Activated CD4-positive, alpha-beta T cell treated with anti-CD3 and anti-CD28 coated beads, Interleukin-2, Interleukin-4, amounts not matched to agents 100 ng/mL and 50 ng/mL, durations not matched to agents 16 hours and 8 hours (primary cell): Measurements from ENCODE around the gene FCGR2B.
"Not testable (repeated sequence)": the region's sequence is repeated elsewhere in the genome, so short reads cannot be mapped to it uniquely, and the experiment has no call there.

Source experiments
- DNase-seq: peaks from one replicate; pipeline ENCODE4 v3.0.0-alpha.2; 2020; ENCODE audit warnings: low spot score

The FCGR2B gene

GRCh38 chr1:161647507-161648360 lies 15.2 kb upstream of the FCGR2B start:
- DNase-seq, result peak; percentile 25

DNA sequence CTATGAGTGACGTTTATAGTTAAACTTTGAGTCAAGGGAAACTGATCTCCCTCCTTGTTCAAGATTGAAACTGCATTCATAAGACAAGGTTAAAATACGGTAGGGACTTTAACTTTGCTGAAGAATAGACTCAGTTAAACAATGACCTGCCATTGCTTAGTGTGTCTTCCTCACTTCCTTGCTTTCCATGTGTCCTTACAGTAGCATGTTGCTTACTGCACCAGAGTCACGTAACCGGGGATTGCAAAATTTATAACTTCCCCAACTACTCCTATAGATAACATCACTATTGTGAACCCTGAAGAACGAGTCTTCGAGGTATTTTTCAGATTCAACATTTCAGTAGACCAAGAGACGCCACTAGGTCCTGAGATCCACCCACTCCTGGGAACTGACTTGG lies 9.4 kb upstream of the FCGR2B start:
- not testable (repeated sequence) for DNase-seq

- DNase-seq, result not testable (repeated sequence)
Observed at GRCh38 chr1:161653971-161654370, 9.0 kb upstream of the FCGR2B start.

DNA sequence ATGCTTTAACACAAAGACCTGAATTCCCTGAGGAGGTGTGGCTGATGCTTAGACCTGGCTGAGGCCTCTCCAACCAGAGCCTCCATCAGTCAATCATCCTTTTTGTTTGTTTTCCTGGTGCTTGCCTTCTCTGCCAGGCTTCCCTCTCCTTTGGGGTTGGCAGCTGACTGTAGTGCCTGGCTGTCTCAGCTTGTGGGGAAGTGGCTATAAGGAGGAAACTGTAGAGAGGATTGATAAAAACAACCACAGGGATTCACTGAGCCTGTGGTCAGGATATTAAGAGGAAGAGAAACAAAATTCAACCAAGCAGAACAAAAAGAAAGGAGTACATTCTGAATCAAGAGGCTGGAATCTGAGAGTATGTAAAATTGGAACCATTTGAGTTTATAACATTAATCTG lies 4.4 kb upstream of the FCGR2B start:
- not testable (repeated sequence) for DNase-seq

GRCh38 chr1:161661660-161662311 lies 1.2 kb upstream of the FCGR2B start:
- DNase-seq, result not testable (repeated sequence)

DNA sequence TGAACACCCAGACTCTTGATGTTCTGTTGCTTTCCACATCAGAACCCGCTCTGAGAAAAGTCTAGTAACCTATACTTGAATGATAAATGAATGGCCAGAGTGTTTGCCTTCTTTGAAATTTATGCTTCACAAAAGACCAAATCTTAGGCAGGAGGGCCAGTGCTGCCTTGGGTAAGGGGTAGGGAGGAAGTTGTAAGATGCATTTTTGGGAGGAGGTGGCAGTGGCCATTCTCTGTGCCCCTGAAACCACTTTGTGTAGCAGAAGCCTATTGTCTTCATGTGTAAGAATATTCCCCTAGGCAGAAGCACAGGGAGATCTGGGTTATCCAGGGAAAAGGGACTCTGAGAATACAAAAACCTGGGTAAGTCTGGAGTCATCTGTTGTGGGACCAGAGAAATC lies 626 bp downstream of the FCGR2B start:
- not testable (repeated sequence) for DNase-seq

DNA sequence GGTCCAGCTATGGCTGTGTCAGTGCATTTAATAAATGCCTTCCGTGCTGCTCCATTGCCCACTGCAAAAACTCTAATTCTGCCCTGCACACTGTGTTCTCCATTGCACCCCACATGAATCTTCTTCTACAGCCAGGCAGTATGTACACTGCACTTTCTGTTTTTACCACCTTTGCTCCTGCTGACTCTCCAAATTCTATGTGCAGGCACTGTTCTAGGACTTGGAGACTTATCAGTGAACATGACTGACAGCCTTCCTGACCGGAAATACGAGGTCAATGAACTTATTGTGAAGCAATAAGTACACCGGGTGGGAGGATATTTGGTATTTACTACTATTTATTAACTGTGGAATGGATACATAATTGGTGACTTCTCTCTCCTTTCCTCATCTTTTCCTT lies 1.7 kb downstream of the FCGR2B start:
- not testable (repeated sequence) for DNase-seq

DNA sequence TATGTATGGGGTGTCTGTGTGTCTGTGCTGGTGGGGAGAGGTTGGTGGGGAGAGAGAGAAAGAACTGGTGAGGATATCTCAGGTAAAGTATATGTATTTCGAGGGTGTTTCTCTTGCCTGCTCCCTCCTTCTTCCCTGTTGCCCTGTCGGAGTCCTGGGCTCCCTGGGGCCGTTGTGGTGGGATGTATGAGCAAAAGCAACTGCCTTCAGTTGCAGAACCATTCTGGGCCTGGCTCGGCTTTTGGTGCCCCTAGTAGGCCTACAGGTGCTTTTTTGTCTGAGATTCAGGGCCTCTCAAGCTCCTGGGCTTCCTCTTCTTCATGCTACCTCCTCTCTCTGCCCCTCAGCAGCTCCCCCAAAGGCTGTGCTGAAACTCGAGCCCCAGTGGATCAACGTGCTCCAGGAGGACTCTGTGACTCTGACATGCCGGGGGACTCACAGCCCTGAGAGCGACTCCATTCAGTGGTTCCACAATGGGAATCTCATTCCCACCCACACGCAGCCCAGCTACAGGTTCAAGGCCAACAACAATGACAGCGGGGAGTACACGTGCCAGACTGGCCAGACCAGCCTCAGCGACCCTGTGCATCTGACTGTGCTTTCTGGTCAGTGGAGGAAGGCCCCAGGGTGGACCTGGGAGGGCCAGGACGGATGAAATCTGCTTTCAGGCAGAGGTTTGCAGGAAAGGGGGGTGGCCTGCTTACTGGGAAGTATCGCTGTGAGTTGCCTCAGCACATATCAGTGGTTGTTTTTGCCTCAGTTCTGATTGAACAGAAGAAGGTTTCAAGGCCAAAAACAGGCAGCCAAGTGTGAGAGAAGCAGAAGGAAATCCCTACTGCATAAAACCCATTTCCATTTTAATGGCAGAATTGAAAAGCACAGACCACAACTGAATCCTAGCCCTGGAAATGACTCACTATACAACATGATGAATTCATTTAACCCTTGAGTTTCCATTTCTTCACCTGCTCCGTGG lies 8.4 kb downstream of the FCGR2B start:
- DNase-seq, result peak; percentile 23

GRCh38 chr1:161673437-161673836 lies 10.5 kb downstream of the FCGR2B start:
- not testable (repeated sequence) for DNase-seq

- DNase-seq, result not testable (repeated sequence)
Observed at GRCh38 chr1:161674447-161674846, 11.5 kb downstream of the FCGR2B start.

GRCh38 chr1:161674908-161675307 lies 12.0 kb downstream of the FCGR2B start:
- not testable (repeated sequence) for DNase-seq

- no peak for DNase-seq
Observed at GRCh38 chr1:161676441-161676840, 13.5 kb downstream of the FCGR2B start.

DNA sequence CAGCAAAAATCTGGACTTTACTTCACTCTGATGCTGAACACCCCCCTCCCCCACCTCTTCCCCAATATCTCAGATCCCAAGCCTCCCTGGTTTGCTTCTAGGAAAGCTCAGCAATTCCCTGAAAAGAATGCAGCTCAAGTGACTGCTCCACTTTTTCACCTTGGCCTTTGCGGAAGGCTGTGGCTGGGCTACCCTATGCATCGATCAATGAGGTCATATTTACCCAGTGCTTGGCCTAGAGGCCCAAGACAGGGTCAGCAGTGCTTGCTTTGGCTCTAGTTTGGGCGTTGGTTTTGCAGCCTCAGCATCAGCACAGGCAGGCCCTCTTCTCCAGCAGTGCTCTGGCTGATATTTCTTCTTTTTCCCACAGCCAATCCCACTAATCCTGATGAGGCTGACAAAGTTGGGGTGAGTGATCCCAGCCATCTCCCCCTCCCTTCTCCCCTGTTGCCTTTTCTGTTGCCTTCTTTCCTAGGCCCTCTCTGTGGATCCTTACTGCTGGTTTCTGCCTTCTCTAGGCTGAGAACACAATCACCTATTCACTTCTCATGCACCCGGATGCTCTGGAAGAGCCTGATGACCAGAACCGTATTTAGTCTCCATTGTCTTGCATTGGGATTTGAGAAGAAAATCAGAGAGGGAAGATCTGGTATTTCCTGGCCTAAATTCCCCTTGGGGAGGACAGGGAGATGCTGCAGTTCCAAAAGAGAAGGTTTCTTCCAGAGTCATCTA lies 14.2 kb downstream of the FCGR2B start:
- no peak for DNase-seq

DNA sequence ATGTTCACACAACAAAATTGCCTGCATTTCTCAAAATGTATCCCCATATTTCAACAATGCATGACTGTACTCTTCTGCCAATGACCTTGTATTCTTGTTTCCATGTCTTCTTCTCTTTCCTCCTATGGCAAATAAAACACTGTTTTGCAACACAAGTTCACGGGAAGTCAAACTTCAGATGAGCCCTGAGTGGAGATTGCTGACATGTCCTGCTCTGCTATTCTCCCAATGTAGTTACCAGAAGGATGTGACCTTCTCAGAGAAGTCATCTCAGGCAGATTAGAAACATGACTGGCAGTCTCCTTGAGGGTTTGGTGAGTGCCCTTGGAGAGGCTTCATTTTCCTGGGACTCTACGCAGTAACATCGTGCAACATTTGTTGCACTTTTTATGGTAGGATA lies 15.6 kb downstream of the FCGR2B start:
- DNase-seq, result no peak

GRCh38 chr1:161681879-161682278 lies 18.9 kb downstream of the FCGR2B start:
- DNase-seq, result no peak

GRCh38 chr1:161688946-161689345 lies 26.0 kb downstream of the FCGR2B start:
- DNase-seq, result no peak

- no peak for DNase-seq
Observed at GRCh38 chr1:161691846-161692245, 28.9 kb downstream of the FCGR2B start.

- not testable (repeated sequence) for DNase-seq
Observed at GRCh38 chr1:161693020-161693712, 30.2 kb downstream of the FCGR2B start.

DNA sequence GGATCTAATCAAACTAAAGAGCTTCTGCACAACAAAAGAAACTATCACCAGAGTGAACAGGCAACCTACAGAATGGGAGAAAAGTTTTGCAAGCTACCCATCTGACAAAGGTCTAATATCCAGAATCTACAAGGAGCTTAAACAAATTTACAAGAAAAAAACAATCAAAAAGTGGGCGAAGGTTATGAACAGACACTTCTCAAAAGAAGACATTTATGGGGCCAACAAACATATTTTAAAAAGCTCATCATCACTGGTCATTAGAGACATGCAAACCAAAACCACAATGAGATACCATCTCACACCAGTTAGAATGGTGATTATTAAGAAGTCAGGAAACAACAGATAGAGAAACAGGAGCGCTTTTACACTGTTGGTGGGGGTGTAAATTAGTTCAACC lies 35.4 kb downstream of the FCGR2B start:
- DNase-seq, result not testable (repeated sequence)

DNA sequence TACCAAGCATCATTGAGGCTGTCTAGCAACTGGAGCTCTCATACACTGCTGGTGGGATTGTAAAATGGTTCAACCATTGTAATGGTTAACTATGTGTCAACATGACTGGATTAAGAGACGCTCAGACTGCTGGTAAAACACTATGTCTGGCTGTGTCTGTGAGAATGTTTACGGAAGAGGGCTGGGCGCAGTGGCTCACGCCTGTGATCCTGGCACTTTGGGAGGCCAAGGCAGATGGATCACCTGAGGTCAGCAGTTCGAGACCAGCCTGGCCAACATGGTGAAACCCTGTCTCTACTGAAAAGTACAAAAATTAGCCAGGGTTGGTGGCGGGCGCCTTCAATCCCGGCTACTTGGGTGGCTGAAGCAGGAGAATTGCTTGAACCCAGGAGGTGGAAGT lies 39.3 kb downstream of the FCGR2B start:
- DNase-seq, result no peak

DNA sequence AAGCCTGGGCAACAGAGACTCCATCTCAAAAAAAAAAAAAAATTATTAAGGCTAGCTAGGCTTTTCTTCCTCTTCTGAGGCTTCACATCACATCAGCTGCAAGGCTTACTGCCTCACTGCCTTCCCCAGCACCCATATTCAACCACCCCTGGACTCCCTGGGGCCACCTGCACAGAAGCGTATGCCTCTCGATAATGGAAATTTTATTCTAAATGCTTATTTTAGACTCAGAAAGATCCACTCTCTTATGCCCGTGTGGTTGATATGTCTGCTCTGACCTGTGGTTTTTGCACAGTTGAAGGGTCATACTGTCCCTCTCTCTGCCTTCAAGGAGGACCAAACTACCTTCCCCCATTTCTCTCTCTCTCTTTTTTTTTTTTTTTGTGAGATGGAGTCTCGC lies 42.6 kb downstream of the FCGR2B start:
- no peak for DNase-seq
